ENCODE results near the gene SLA2.
A peak's percentile ranks its signal among the peaks of the same experiment; 100 is the strongest.
"Not testable (repeated sequence)": the region's sequence is repeated elsewhere in the genome, so short reads cannot be mapped to it uniquely, and the experiment has no call there.

Gene SLA2

GRCh38 chr20:36572701-36573102 is 73.3 kb downstream of the SLA2 start:
- peak overlapping the region; percentile 15 for H3K4me3 ChIP-seq (ENCODE audit: low read length)
- peak; percentile 46 for DNase-seq (ENCODE audit: low read depth)
- TF ChIP-seq, protein P1, sequence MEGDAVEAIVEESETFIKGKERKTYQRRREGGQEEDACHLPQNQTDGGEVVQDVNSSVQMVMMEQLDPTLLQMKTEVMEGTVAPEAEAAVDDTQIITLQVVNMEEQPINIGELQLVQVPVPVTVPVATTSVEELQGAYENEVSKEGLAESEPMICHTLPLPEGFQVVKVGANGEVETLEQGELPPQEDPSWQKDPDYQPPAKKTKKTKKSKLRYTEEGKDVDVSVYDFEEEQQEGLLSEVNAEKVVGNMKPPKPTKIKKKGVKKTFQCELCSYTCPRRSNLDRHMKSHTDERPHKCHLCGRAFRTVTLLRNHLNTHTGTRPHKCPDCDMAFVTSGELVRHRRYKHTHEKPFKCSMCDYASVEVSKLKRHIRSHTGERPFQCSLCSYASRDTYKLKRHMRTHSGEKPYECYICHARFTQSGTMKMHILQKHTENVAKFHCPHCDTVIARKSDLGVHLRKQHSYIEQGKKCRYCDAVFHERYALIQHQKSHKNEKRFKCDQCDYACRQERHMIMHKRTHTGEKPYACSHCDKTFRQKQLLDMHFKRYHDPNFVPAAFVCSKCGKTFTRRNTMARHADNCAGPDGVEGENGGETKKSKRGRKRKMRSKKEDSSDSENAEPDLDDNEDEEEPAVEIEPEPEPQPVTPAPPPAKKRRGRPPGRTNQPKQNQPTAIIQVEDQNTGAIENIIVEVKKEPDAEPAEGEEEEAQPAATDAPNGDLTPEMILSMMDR (IDR thresholded peaks at IDR 0.05; ENCODE audit: insufficient read depth, low read depth, low read length, missing control alignments): no peak

GRCh38 chr20:36571564-36572504 is 74.2 kb downstream of the SLA2 start:
- no peak for DNase-seq (ENCODE audit: low read depth)
- TF ChIP-seq, protein P1 (IDR thresholded peaks at IDR 0.05; ENCODE audit: insufficient read depth, low read depth, low read length, missing control alignments): no peak
- H3K4me3 ChIP-seq (ENCODE audit: low read length): no peak overlapping the region

DNA sequence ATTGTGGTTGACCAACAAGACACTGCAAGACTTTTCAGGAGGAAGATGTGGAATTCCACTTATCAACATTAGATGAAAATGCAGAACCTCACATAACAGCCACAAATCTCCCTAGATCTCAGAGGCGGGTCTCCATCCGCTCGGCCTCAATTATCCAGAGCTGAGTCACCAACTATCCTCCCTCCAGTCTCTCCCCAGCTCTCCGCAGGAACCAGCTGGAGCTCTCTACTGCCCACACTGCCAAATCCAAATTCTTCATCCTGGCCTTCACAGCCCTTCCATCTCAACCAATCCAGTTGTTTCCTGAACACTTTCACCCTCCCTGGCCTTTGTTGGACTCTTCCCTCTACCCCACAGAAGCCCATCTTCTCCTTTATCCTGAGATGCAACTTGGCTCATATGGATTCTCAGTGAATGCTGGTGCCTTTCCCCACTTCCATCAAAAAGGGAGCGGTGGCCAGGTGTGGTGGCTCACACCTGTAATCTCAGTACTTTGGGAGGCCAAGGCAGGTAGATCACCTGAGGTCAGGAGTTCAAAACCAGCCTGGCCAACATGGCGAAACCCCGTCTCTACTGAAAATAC is 76.1 kb downstream of the SLA2 start:
- DNase-seq (ENCODE audit: low read depth): no peak
- no peak overlapping the region for H3K4me3 ChIP-seq (ENCODE audit: low read length)
- TF ChIP-seq, protein P1 (IDR thresholded peaks at IDR 0.05; ENCODE audit: insufficient read depth, low read depth, low read length, missing control alignments): no peak

DNA sequence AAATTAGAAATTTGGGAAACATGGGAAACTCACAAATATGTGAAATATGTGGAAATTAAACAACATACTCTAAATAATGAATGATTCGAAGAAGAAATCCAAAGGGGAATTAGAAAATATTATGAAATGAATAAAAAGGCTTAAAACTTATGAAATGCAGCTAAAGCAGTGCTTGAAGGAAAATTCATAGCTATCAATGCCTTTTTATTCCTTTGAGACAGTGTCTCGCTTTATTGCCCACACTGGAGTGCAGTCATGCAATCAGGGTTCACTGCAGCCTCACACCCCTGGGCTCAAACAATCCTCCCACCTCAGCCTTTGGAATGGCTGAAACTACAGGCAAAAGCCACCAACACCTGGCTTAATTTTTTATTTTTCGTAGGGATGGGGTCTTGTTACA is 80.5 kb downstream of the SLA2 start:
- no peak for DNase-seq (ENCODE audit: low read depth)
- TF ChIP-seq, protein P1 (IDR thresholded peaks at IDR 0.05; ENCODE audit: insufficient read depth, low read depth, low read length, missing control alignments): no peak
- no peak overlapping the region for H3K4me3 ChIP-seq (ENCODE audit: low read length)

GRCh38 chr20:36564726-36565121 is 81.3 kb downstream of the SLA2 start:
- not testable (repeated sequence) for DNase-seq (ENCODE audit: low read depth); H3K4me3 ChIP-seq (ENCODE audit: low read length)

- DNase-seq (ENCODE audit: low read depth); H3K4me3 ChIP-seq (ENCODE audit: low read length): not testable (repeated sequence)
Measured at GRCh38 chr20:36564078-36564725, 81.8 kb downstream of the SLA2 start.

- no peak for DNase-seq (ENCODE audit: low read depth)
- H3K4me3 ChIP-seq (ENCODE audit: low read length): no peak overlapping the region
- TF ChIP-seq, protein P1 (IDR thresholded peaks at IDR 0.05; ENCODE audit: insufficient read depth, low read depth, low read length, missing control alignments): no peak
Measured at GRCh38 chr20:36563374-36563773, 82.6 kb downstream of the SLA2 start.
